ENCODE results near the gene FAM3A.

- TF ChIP-seq CTCF (IDR thresholded peaks at IDR 0.05): no peak
- TF ChIP-seq POLR2A (IDR thresholded peaks at IDR 0.05): no peak
Measured at GRCh38 chrX:154470914-154471568, 45.0 kb downstream of the FAM3A start.

Data from testis (tissue), 2 donors.